Activated CD4-positive, alpha-beta T cell treated with anti-CD3 and anti-CD28 coated beads, Interleukin-2, Interleukin-6, amounts not matched to agents 100 ng/mL and 50 ng/mL, durations not matched to agents 16 hours and 8 hours (primary cell): ENCODE data around the gene ZNF397.
A peak's percentile ranks its signal among the peaks of the same experiment; 100 is the strongest.

Source experiments
- DNase-seq: peaks from one replicate; pipeline ENCODE4 v3.0.0-alpha.2; 2020

The ZNF397 gene

GRCh38 chr18:35246831-35247230 is 6.0 kb downstream of the ZNF397 start:
- DNase-seq: no peak

- DNase-seq: no peak
Measured at GRCh38 chr18:35247412-35248249, 6.8 kb downstream of the ZNF397 start.

GRCh38 chr18:35248429-35248828 is 7.6 kb downstream of the ZNF397 start:
- DNase-seq: no peak

- no peak for DNase-seq
Measured at GRCh38 chr18:35252466-35252865, 11.6 kb downstream of the ZNF397 start.

GRCh38 chr18:35253655-35254287 is 12.9 kb downstream of the ZNF397 start:
- no peak for DNase-seq

- DNase-seq: no peak
Measured at GRCh38 chr18:35256947-35257346, 16.1 kb downstream of the ZNF397 start.

- no peak for DNase-seq
Measured at GRCh38 chr18:35264409-35264808, 23.6 kb downstream of the ZNF397 start.

GRCh38 chr18:35267161-35267651 is 26.4 kb downstream of the ZNF397 start:
- DNase-seq: peak; percentile 25

- DNase-seq: no peak
Measured at GRCh38 chr18:35267809-35268208, 27.0 kb downstream of the ZNF397 start.

GRCh38 chr18:35268821-35269220 is 28.0 kb downstream of the ZNF397 start:
- no peak for DNase-seq

GRCh38 chr18:35271656-35272055 is 30.8 kb downstream of the ZNF397 start:
- DNase-seq: no peak

GRCh38 chr18:35276267-35276666 is 35.4 kb downstream of the ZNF397 start:
- no peak for DNase-seq

- no peak for DNase-seq
Measured at GRCh38 chr18:35277633-35278032, 36.8 kb downstream of the ZNF397 start.

GRCh38 chr18:35278085-35278484 is 37.3 kb downstream of the ZNF397 start:
- no peak for DNase-seq

GRCh38 chr18:35278969-35279368 is 38.1 kb downstream of the ZNF397 start:
- DNase-seq: no peak

GRCh38 chr18:35282353-35282752 is 41.5 kb downstream of the ZNF397 start:
- DNase-seq: no peak

- no peak for DNase-seq
Measured at GRCh38 chr18:35283923-35284794, 43.3 kb downstream of the ZNF397 start.

- DNase-seq: no peak
Measured at GRCh38 chr18:35284841-35285240, 44.0 kb downstream of the ZNF397 start.

GRCh38 chr18:35289293-35289692 is 48.5 kb downstream of the ZNF397 start:
- no peak for DNase-seq

- no peak for DNase-seq
Measured at GRCh38 chr18:35289727-35290093, 48.9 kb downstream of the ZNF397 start.

- DNase-seq: peak; percentile 96
Measured at GRCh38 chr18:35290094-35290735, 49.4 kb downstream of the ZNF397 start, which contains the start of gene ZSCAN30. TSS of gene ZSCAN30 (minus strand) at chr18:35290229. CDS start at chr18:35264352, 25,877 bp downstream.

GRCh38 chr18:35291166-35291565 is 50.3 kb downstream of the ZNF397 start:
- DNase-seq: no peak

- DNase-seq: no peak
Measured at GRCh38 chr18:35296060-35296459, 55.2 kb downstream of the ZNF397 start.
